ENCODE measurements around the gene LLGL2. TPM values are rescaled to one million over a fixed set of nuclear protein-coding genes. Genes with fewer than 3 reads are reported as not detected.

Gene LLGL2
- total and polyA plus RNA-seq, 10 of the 15 experiments (the other 5 are each of a cell fraction or from before 2014, with no cell fraction given), result 0.21 to 9.9 (median 4.5) TPM

- in situ Hi-C loops (cut with MboI), result no loop called here
- no peaks in the 10 kb centered on the region for H3K36me3 ChIP-seq (ENCODE audit: control insufficient read depth in 2 of 2, insufficient read depth in 2 of 2, low read length in 1 of 2)
- H3K27ac ChIP-seq (ENCODE audit: control insufficient read depth, insufficient read depth), result no peak overlapping the region
- TF ChIP-seq SUPT20H (IDR thresholded peaks at IDR 0.05; ENCODE audit: borderline replicate concordance, control insufficient read depth, low read depth, low read length), result no peak
- TF ChIP-seq HDGF (IDR thresholded peaks at IDR 0.05), result no peak
- no peak for TF ChIP-seq SREBF1 (IDR thresholded peaks at IDR 0.05; ENCODE audit: low read length)
- no peak for TF ChIP-seq NFXL1 (IDR thresholded peaks at IDR 0.05; ENCODE audit: borderline replicate concordance)
- TF ChIP-seq E2F8 (IDR thresholded peaks at IDR 0.05; ENCODE audit: low read depth, partially characterized antibody), result no peak
- no peak for TF ChIP-seq TCF12 (IDR thresholded peaks at IDR 0.05; ENCODE audit: low read depth, low read length)
- TF ChIP-seq CBFB (IDR thresholded peaks at IDR 0.05; ENCODE audit: low read depth), result no peak
- no peak for TF ChIP-seq RELB (IDR thresholded peaks at IDR 0.05; ENCODE audit: low read depth)
- no peak for TF ChIP-seq CHD1 (IDR thresholded peaks at IDR 0.05; ENCODE audit: low read depth, low read length)
- TF ChIP-seq MYB (IDR thresholded peaks at IDR 0.05; ENCODE audit: borderline replicate concordance, low read depth, low read length), result no peak
- no peak for TF ChIP-seq IKZF1 (conservative IDR thresholded peaks at IDR 0.05)
- ATAC-seq (no peak), DNase-seq (ENCODE audit: low read depth, low spot score) (no peak), FAIRE-seq (no peak)
- intact Hi-C loops (cut with micrococcal nuclease; ENCODE audit: unreplicated experiment), result no loop called here
- H3K4me2 ChIP-seq (ENCODE audit: control insufficient read depth, insufficient read depth), result no peak overlapping the region
- no TSS peak for BruUV-seq (replicated peaks)
- RAD21 ChIA-PET (ENCODE audit: unreplicated experiment), result interaction anchor here (1.2 kb wide), 1 partner anchor 126 kb away, joined by 3 read pairs; no protein-coding TSS in a partner anchor
- no peaks in the 10 kb centered on the region for H3K79me2 ChIP-seq (ENCODE audit: control insufficient read depth, insufficient read depth, low read length)
- SMC1A ChIA-PET (ENCODE audit: uncharacterized antibody, unreplicated experiment), result interaction anchor here (1.4 kb wide), 1 partner anchor 11 kb away, joined by 3 read pairs; the partner anchor contains the start of gene SMIM5
- no peaks in the 10 kb centered on the region for H3K9me3 ChIP-seq (replicated peaks; ENCODE audit: control insufficient read depth, insufficient read depth, low read length)
- no peaks in the 10 kb centered on the region for H4K20me1 ChIP-seq (ENCODE audit: control insufficient read depth, insufficient read depth)
- H3K4me1 ChIP-seq (ENCODE audit: control insufficient read depth, insufficient read depth, low read length), result no peaks in the 10 kb centered on the region
- POLR2A ChIA-PET, result interaction anchor here (0.5 kb wide), 2 partner anchors 36 to 694 kb away, joined by 4 to 6 read pairs; no protein-coding TSS in a partner anchor
- H3K9ac ChIP-seq (ENCODE audit: control insufficient read depth, insufficient read depth, low read length), result no peak overlapping the region
- H3K27me3 ChIP-seq (replicated peaks in 1 of 2; ENCODE audit: control insufficient read depth in 2 of 2, insufficient read depth in 2 of 2, low read length in 1 of 2), result no peaks in the 10 kb centered on the region
- 45% methylated on average over 4 of the region's 4 CpGs for WGBS (ENCODE audit: insufficient coverage, insufficient replicate concordance, low lambda C conversion rate, missing lambda C conversion rate)
- CTCF ChIA-PET, result interaction anchor here (1.0 to 3.5 kb wide), 4 partner anchors 12 to 127 kb away, joined by 4 to 43 read pairs (median 15); partner anchors contain the start of gene SMIM5
- no peak overlapping the region for H2AFZ ChIP-seq (ENCODE audit: control insufficient read depth, low read depth, low read length)
- H3K4me3 ChIP-seq, result no peak overlapping the region
These were observed 96.0 kb downstream of the LLGL2 start for GRCh38 chr17:75621489-75621888.
